GM12801 (cell line): ENCODE data around the gene OAS3.

Experiments used
- CTCF ChIP-seq: IDR thresholded peaks from one replicate; pipeline ENCODE4 v1.5.1; 2011; ENCODE audit warnings: control low read depth; ENCODE audit not compliant: insufficient read length; ENCODE audit errors: extremely low read depth

OAS3 gene

GRCh38 chr12:112901271-112901670 lies 37.0 kb upstream of the OAS3 start:
- TF ChIP-seq CTCF = no peak

DNA sequence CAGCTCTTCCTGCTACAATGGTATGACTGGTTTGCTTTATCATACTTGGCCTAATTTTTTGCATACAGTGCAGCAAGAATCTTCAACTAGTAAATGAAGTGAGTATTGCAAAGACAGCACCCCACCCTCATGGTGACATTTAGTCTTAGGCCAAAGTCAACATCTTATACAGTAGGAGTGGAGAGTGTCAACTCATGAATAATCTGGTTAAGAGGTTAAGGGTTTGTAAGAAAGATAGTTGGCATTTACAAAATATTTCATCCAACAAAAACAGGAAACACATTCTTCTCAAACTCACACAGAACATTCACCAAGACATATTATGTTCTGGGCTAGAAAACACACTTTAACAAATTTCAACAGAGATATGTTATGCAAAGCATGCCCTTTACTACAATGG lies 33.7 kb upstream of the OAS3 start:
- TF ChIP-seq CTCF = no peak

DNA sequence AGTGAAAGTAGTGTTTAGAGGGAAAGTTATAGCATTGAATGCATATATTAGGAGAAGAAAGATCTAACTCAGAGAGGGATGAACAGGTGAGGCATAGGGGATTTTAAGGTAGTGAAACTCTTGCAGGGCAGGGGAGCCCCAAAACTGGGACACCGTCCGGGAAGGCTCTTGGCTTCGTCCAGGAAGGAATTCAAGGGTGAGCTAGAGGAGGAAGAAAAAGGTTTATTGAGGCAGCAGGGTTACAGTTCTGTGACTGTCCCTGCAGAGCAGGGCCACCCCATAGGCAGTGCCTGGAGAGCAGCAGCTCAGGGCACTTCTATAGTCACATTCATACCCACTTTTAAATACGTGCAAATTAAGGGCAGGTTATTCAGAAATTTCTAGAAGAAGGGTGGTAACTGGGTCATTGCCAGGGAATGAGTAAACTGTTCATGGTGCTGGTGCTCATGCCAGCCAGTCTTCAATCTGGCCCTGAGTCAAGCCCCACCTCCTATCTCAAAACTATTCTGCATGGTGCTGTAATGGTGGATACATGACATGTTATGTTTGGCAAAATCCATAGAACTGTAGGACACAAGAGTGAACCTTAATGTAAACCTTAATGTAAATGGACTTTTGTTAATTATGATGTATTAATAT lies 32.7 kb upstream of the OAS3 start:
- TF ChIP-seq CTCF = no peak

GRCh38 chr12:112906712-112907414 lies 31.4 kb upstream of the OAS3 start, which contains the start of gene OAS1:
Gene OAS1, plus strand, starts transcription at chr12:112906962. Its CDS starts 78 bp downstream, at chr12:112907040.
- TF ChIP-seq CTCF = no peak

- TF ChIP-seq CTCF = no peak
Observed at GRCh38 chr12:112907415-112908157, 30.7 kb upstream of the OAS3 start.

DNA sequence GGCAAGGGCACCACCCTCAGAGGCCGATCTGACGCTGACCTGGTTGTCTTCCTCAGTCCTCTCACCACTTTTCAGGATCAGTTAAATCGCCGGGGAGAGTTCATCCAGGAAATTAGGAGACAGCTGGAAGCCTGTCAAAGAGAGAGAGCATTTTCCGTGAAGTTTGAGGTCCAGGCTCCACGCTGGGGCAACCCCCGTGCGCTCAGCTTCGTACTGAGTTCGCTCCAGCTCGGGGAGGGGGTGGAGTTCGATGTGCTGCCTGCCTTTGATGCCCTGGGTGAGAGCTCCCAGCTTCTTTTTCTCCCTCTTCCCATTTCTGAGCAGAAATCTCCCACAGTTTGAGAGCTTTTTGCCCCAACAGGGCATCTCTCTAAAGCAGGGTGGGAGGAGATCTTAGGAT lies 29.7 kb upstream of the OAS3 start:
- TF ChIP-seq CTCF = no peak

GRCh38 chr12:112909693-112910092 lies 28.6 kb upstream of the OAS3 start:
- no peak for TF ChIP-seq CTCF
